K562 (cell line): ENCODE measurements around the gene KAT6B. TPM values are rescaled to one million over a fixed set of nuclear protein-coding genes. Genes with fewer than 3 reads are reported as not detected.
A peak's percentile ranks its signal among the peaks of the same experiment; 100 is the strongest.

Experiments used
- ATAC-seq: fragments of 200-7000 bp; cut with Tn5 transposase; 3 replicates; pipeline ENCODE4 v1.9.1; 2020; ENCODE audit warnings: moderate library complexity
- BruUV-seq: library from RNA; stranded (reverse); fragments of 400-500 nt; replicated peaks from 2 replicates; lab custom pipeline; 2021; lab: Mats Ljungman, UMichigan
- CTCF ChIA-PET: fragments of 300-600 bp; formaldehyde crosslinking; extraction: SDS; loops from one replicate; lab custom pipeline; 2021; ENCODE audit warnings: low intra/inter-chr PET ratio; lab: Yijun Ruan, JAX
- POLR2A ChIA-PET: fragments of 300-600, 350-650 bp; sonication (Branson Sonifier 250); formaldehyde crosslinking; extraction: SDS; loops from one replicate; lab custom pipeline; 2021; ENCODE audit warnings: antibody characterized with exemption, inconsistent platforms; lab: Yijun Ruan, JAX
- DNase-seq, 4 experiments: peaks; one replicate each; pipeline versions ENCODE4 v3.0.0 to v3.0.0-alpha.2; 2011 to 2018; ENCODE audit warnings: low spot score in 3 of 4, mixed read lengths in 3 of 4; ENCODE audit errors: extremely low read depth in 1 of 4
- FAIRE-seq: peaks from 2 replicates; lab custom pipeline; 2011; peaks lifted over from hg19 to GRCh38; lab: Jason Lieb, UNC
- H2AFZ ChIP-seq: 2 replicates; pipeline ENCODE4 v1.6.0; 2011; ENCODE audit warnings: low read depth, low read length, control low read depth, inconsistent platforms
- H3K27ac ChIP-seq: fragments of 200-600 bp; 3 replicates; pipeline ENCODE4 v1.8.0; 2011; ENCODE audit warnings: low read depth, mild to moderate bottlenecking, control low read depth, inconsistent platforms, low read length, moderate library complexity, mixed read lengths; ENCODE audit errors: extremely low read depth
- H3K27me3 ChIP-seq, 2 experiments: fragments of 300-600 bp in 1 of 2; 2 replicates in 1 of 2; 3 replicates in 1 of 2; pipeline versions ENCODE4 v1.6.0 to v1.8.0; 2011; ENCODE audit warnings: inconsistent platforms in 2 of 2, low read length in 2 of 2, mild to moderate bottlenecking in 1 of 2, mixed read lengths in 1 of 2, moderate library complexity in 1 of 2; ENCODE audit not compliant: control insufficient read depth in 2 of 2, insufficient read depth in 2 of 2
- H3K36me3 ChIP-seq: fragments of 300-600 bp; 3 replicates; pipeline ENCODE4 v1.8.0; 2011; ENCODE audit warnings: mild to moderate bottlenecking, low read length, inconsistent platforms; ENCODE audit not compliant: control insufficient read depth, insufficient read depth
- H3K4me1 ChIP-seq, 2 experiments: fragments of 200-600 bp in 1 of 2; replicated peaks in 1 of 2; 2 replicates in 1 of 2; 3 replicates in 1 of 2; pipeline versions ENCODE4 v1.5.1 to v1.8.0; 2011; ENCODE audit warnings: inconsistent platforms in 2 of 2, low read length in 2 of 2, mild to moderate bottlenecking in 1 of 2, mixed read lengths in 1 of 2, moderate library complexity in 1 of 2; ENCODE audit not compliant: control insufficient read depth in 2 of 2, insufficient read depth in 2 of 2
- H3K4me2 ChIP-seq: 2 replicates; pipeline ENCODE4 v1.6.1; 2011; ENCODE audit warnings: low read length, control low read depth, inconsistent platforms, mixed read lengths; ENCODE audit not compliant: insufficient read depth
- H3K4me3 ChIP-seq: fragments of 200-600 bp; sonication (generic), shearing (Covaris generic); 2 replicates; pipeline ENCODE4 v1.5.1; 2016; ENCODE audit warnings: control low read depth, inconsistent platforms
- H3K79me2 ChIP-seq: fragments of 200-600 bp; 3 replicates; pipeline ENCODE4 v1.8.0; 2011; ENCODE audit warnings: low read length, inconsistent platforms; ENCODE audit not compliant: control insufficient read depth, insufficient read depth
- H3K9ac ChIP-seq, 2 experiments: 2 replicates each; pipeline versions ENCODE4 v1.6.0 to v1.6.1; 2011; ENCODE audit warnings: low read depth in 2 of 2, low read length in 2 of 2, control low read depth in 1 of 2, inconsistent platforms in 1 of 2, mild to moderate bottlenecking in 1 of 2, mixed read lengths in 1 of 2; ENCODE audit not compliant: insufficient read depth in 1 of 2
- H3K9me1 ChIP-seq: one replicate; pipeline ENCODE4 v1.6.0; 2011; ENCODE audit warnings: inconsistent platforms, mild to moderate bottlenecking, low read length, moderate library complexity; ENCODE audit not compliant: control insufficient read depth, insufficient read depth
- H3K9me3 ChIP-seq: replicated peaks from 2 replicates; pipeline ENCODE4 v1.5.1; 2011; ENCODE audit warnings: low read depth, low read length, inconsistent platforms; ENCODE audit not compliant: control insufficient read depth, insufficient read depth
- H4K20me1 ChIP-seq: replicated peaks from 2 replicates; pipeline ENCODE4 v1.6.1; 2011; ENCODE audit warnings: low read length, inconsistent platforms, mixed read lengths; ENCODE audit not compliant: control insufficient read depth, insufficient read depth
- CAMTA2 ChIP-seq: fragments of 250-450 bp; sonication (Bioruptor Pico); conservative IDR thresholded peaks from 2 replicates; pipeline ENCODE4 v1.5.1; 2022
- HMG20A ChIP-seq: fragments of 450-650 bp; formaldehyde crosslinking; conservative IDR thresholded peaks from 2 replicates; pipeline ENCODE4 v1.4.0; 2020; ENCODE audit warnings: mild to moderate bottlenecking, mixed read lengths
- NFIC ChIP-seq: fragments of 450-650 bp; IDR thresholded peaks from 2 replicates; pipeline ENCODE4 v1.6.1; 2017; ENCODE audit warnings: mild to moderate bottlenecking, inconsistent platforms
- NFIX ChIP-seq: fragments of 250-450 bp; sonication (Bioruptor Pico); IDR thresholded peaks from 2 replicates; pipeline ENCODE4 v1.4.0; 2020; ENCODE audit warnings: low read depth, mild to moderate bottlenecking, moderate library complexity
- SAFB2 ChIP-seq: fragments of 200-400 bp; formaldehyde crosslinking; IDR thresholded peaks from 2 replicates; pipeline ENCODE4 v1.6.1; 2018; ENCODE audit warnings: borderline replicate concordance, low read length, low read depth, moderate library complexity; ENCODE audit not compliant: severe bottlenecking
- WGBS: fragments of 100-300 bp; shearing (Covaris generic); methylation state at CpG from one replicate; pipeline ENCODE4 v1.1.6; 2016; ENCODE audit warnings: low coverage, mixed read lengths; ENCODE audit not compliant: insufficient coverage; ENCODE audit errors: missing lambda C conversion rate; 5-methylcytosine and 5-hydroxymethylcytosine counted together
- in situ Hi-C: fragments of 300-500 bp; cut with MboI; formaldehyde crosslinking; loops from 4 replicates; pipeline ENCODE4 v1.15.0; 2018; ENCODE audit warnings: inconsistent platforms, mixed read lengths
- intact Hi-C: fragments of 100-400 bp; cut with micrococcal nuclease; formaldehyde crosslinking; loops from 2 replicates; pipeline ENCODE4 v1.14.2; 2022
- polyA plus RNA-seq, 8 experiments: library from polyadenylated mRNA; depleted of rRNA in 4 of 8; stranded (reverse) in 5 of 8; unstranded in 3 of 8; fragments of >200 nt; fragmentation: Nextera tagmentation in 2 of 8; fragmentation: Illumina TruSeq in 1 of 8; extraction: Ambion mirVana in 2 of 8; extraction: Trizol in 1 of 8; gene quantifications; 2 replicates each; pipeline versions ENCODE4 v1.2.1 to v1.2.3, GENCODE V29; 2011 to 2014; ENCODE audit warnings: inconsistent platforms in 1 of 8, missing spikeins in 1 of 8
- total RNA-seq, 7 experiments: library from RNA; depleted of rRNA in 6 of 7; stranded (reverse); fragments of >200 nt in 6 of 7; fragmentation: Illumina TruSeq in 2 of 7; extraction: Trizol in 2 of 7; gene quantifications; 2 replicates each; pipeline versions ENCODE4 v1.2.1 to v1.2.3, GENCODE V29; 2011 to 2021; ENCODE audit warnings: low replicate concordance in 1 of 7
- TF ChIP-seq, protein P1 (sequence below), 2 experiments: fragments of 450-650 bp; IDR thresholded peaks; 2 replicates each; pipeline ENCODE4 v1.6.1; 2018; ENCODE audit warnings: mild to moderate bottlenecking in 2 of 2, low read depth in 1 of 2; ENCODE audit not compliant: partially characterized antibody in 2 of 2

Gene KAT6B
- total and polyA plus RNA-seq, 9 of the 15 experiments (the other 6 are each of a cell fraction or from before 2014, with no cell fraction given), result 1.4 to 9.2 (median 6.8) TPM

DNA sequence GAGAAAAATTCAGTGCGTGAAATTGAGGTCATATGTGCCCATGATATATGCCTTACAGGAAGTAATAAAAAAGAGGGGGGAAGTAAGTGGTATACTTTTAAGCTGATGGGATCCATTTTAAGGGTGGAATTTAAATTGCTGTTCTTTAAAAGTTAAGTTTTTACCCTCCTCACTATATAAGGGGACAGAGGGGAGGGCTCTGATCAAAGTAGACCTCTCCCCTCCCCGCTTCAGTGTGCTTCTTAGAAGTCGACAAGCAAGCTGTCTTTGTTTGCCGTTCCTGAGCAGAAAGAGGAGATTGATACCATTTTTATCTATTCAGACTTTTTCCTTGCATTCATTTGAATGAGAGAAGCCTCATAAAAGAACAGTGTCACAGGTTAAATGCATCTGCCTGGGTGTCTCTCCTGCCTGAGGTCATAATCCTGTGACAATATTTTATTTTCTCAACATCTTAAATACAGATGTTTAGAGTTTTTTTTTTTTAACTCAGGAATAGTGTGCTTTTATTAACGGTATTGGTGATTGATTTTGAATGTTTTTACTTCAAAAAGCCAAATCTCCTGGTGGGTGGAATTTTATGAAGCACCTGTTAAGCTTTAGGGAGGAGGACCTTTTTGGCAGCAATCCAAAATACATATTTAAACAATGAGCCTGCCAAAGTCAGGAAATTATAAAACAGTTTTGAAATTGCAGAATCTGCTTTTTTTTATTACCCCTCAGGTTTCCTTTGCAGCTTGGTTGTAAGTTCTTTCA is 141.7 kb downstream of the KAT6B start:
- Histone ChIP-seq H2AFZ (no peak overlapping the region), H4K20me1 (no peaks in the 10 kb centered on the region), H3K4me2 (no peak overlapping the region), H3K27me3 (no peaks in the 10 kb centered on the region), H3K27ac (no peak overlapping the region), H3K9me3 (no peaks in the 10 kb centered on the region), H3K4me3 (no peak overlapping the region), H3K9ac (no peak overlapping the region), H3K4me1 (no peaks in the 10 kb centered on the region; a peak in 1 of 5 replicates), H3K36me3 (no peaks in the 10 kb centered on the region), H3K9me1 (no peaks in the 10 kb centered on the region), H3K79me2 (no peaks in the 10 kb centered on the region)
- POLR2A ChIA-PET, result interaction anchor here (0.8 to 1.2 kb wide), 2 partner anchors 8 to 113 kb away, joined by 3 read pairs; no protein-coding TSS in a partner anchor
- peak in 2 of 4 experiments; percentile 29 to 30 for DNase-seq
- intact Hi-C loops (no loop called here), in situ Hi-C loops (no loop called here)
- WGBS, result 19% methylated on average over 5 of the region's 5 CpGs
- no TSS peak for BruUV-seq
- CTCF ChIA-PET, result no interaction called here
- no peak for ATAC-seq
- FAIRE-seq, result no peak
- TF ChIP-seq, protein P1, sequence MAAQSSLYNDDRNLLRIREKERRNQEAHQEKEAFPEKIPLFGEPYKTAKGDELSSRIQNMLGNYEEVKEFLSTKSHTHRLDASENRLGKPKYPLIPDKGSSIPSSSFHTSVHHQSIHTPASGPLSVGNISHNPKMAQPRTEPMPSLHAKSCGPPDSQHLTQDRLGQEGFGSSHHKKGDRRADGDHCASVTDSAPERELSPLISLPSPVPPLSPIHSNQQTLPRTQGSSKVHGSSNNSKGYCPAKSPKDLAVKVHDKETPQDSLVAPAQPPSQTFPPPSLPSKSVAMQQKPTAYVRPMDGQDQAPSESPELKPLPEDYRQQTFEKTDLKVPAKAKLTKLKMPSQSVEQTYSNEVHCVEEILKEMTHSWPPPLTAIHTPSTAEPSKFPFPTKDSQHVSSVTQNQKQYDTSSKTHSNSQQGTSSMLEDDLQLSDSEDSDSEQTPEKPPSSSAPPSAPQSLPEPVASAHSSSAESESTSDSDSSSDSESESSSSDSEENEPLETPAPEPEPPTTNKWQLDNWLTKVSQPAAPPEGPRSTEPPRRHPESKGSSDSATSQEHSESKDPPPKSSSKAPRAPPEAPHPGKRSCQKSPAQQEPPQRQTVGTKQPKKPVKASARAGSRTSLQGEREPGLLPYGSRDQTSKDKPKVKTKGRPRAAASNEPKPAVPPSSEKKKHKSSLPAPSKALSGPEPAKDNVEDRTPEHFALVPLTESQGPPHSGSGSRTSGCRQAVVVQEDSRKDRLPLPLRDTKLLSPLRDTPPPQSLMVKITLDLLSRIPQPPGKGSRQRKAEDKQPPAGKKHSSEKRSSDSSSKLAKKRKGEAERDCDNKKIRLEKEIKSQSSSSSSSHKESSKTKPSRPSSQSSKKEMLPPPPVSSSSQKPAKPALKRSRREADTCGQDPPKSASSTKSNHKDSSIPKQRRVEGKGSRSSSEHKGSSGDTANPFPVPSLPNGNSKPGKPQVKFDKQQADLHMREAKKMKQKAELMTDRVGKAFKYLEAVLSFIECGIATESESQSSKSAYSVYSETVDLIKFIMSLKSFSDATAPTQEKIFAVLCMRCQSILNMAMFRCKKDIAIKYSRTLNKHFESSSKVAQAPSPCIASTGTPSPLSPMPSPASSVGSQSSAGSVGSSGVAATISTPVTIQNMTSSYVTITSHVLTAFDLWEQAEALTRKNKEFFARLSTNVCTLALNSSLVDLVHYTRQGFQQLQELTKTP (IDR thresholded peaks at IDR 0.05; ENCODE audit: low read depth in 1 of 2, partially characterized antibody in 2 of 2), result peak in 1 of 2 experiments; percentile 56
- no peak for TF ChIP-seq CAMTA2
- TF ChIP-seq NFIX (CRISPR knock-in tag), result peak; percentile 33; the same call in 1 of the 2 replicates
- no peak for TF ChIP-seq SAFB2
- TF ChIP-seq HMG20A (CRISPR knock-in tag), result no peak
- TF ChIP-seq NFIC, result peak; percentile 91
